ENCODE data around the gene FAM169A.
"Not testable (repeated sequence)": the region's sequence is repeated elsewhere in the genome, so short reads cannot be mapped to it uniquely, and the experiment has no call there.

DNA sequence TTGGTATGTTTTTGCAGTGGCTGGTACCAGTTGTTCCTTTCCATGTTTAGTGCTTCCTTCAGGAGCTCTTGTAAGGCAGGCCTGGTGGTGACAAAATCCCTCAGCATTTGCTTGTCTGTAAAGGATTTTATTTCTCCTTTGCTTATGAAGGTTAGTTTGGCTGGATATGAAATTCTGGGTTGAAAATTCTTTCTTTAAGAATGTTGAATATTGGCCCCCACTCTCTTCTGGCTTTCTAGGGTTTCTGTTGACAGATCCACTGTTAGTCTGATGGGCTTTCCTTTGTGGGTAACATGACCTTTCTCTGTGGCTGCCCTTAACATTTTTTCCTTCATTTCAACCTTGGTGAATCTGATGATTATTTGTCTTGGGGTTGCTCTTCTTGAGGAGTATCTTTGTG, 43.7 kb upstream of the FAM169A start:
- TF ChIP-seq, protein P1, sequence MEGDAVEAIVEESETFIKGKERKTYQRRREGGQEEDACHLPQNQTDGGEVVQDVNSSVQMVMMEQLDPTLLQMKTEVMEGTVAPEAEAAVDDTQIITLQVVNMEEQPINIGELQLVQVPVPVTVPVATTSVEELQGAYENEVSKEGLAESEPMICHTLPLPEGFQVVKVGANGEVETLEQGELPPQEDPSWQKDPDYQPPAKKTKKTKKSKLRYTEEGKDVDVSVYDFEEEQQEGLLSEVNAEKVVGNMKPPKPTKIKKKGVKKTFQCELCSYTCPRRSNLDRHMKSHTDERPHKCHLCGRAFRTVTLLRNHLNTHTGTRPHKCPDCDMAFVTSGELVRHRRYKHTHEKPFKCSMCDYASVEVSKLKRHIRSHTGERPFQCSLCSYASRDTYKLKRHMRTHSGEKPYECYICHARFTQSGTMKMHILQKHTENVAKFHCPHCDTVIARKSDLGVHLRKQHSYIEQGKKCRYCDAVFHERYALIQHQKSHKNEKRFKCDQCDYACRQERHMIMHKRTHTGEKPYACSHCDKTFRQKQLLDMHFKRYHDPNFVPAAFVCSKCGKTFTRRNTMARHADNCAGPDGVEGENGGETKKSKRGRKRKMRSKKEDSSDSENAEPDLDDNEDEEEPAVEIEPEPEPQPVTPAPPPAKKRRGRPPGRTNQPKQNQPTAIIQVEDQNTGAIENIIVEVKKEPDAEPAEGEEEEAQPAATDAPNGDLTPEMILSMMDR (conservative IDR thresholded peaks at IDR 0.05; ENCODE audit: low read depth in 2 of 2): not testable (repeated sequence)
- TF ChIP-seq EZH2 (IDR thresholded peaks at IDR 0.05; ENCODE audit: low read depth, unreplicated experiment); ZNF114 (CRISPR knock-in tag; IDR thresholded peaks at IDR 0.05); POLR2AphosphoS5 (IDR thresholded peaks at IDR 0.05; ENCODE audit: low read depth); CREB1 (CRISPR knock-in tag; IDR thresholded peaks at IDR 0.05; ENCODE audit: low read depth); EZH2phosphoT487 (IDR thresholded peaks at IDR 0.05; ENCODE audit: unreplicated experiment): not testable (repeated sequence)
- TF ChIP-seq, protein P2, sequence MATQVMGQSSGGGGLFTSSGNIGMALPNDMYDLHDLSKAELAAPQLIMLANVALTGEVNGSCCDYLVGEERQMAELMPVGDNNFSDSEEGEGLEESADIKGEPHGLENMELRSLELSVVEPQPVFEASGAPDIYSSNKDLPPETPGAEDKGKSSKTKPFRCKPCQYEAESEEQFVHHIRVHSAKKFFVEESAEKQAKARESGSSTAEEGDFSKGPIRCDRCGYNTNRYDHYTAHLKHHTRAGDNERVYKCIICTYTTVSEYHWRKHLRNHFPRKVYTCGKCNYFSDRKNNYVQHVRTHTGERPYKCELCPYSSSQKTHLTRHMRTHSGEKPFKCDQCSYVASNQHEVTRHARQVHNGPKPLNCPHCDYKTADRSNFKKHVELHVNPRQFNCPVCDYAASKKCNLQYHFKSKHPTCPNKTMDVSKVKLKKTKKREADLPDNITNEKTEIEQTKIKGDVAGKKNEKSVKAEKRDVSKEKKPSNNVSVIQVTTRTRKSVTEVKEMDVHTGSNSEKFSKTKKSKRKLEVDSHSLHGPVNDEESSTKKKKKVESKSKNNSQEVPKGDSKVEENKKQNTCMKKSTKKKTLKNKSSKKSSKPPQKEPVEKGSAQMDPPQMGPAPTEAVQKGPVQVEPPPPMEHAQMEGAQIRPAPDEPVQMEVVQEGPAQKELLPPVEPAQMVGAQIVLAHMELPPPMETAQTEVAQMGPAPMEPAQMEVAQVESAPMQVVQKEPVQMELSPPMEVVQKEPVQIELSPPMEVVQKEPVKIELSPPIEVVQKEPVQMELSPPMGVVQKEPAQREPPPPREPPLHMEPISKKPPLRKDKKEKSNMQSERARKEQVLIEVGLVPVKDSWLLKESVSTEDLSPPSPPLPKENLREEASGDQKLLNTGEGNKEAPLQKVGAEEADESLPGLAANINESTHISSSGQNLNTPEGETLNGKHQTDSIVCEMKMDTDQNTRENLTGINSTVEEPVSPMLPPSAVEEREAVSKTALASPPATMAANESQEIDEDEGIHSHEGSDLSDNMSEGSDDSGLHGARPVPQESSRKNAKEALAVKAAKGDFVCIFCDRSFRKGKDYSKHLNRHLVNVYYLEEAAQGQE (IDR thresholded peaks at IDR 0.05; ENCODE audit: unreplicated experiment): not testable (repeated sequence)

Data from GM23338 (cell line).